NCI-H345 (cell line): ENCODE data around the gene CDK14.

Experiments
- DNase-seq: peaks from one replicate; lab custom pipeline; 2025; lab: John Stamatoyannopoulos, UW

The CDK14 gene

GRCh38 chr7:90951986-90952954 lies 356.1 kb downstream of the CDK14 start:
- DNase-seq = no peak

- peak; percentile 85 for DNase-seq
Measured at GRCh38 chr7:90955641-90956207, 359.6 kb downstream of the CDK14 start.

- no peak for DNase-seq
Measured at GRCh38 chr7:90957883-90958282, 361.8 kb downstream of the CDK14 start.

GRCh38 chr7:90958647-90959046 lies 362.5 kb downstream of the CDK14 start:
- peak; percentile 43 for DNase-seq

GRCh38 chr7:90961037-90961725 lies 365.1 kb downstream of the CDK14 start:
- DNase-seq = no peak

- no peak for DNase-seq
Measured at GRCh38 chr7:90965211-90965610, 369.1 kb downstream of the CDK14 start.

- DNase-seq = peak; percentile 21
Measured at GRCh38 chr7:90966346-90966745, 370.2 kb downstream of the CDK14 start.

- DNase-seq = no peak
Measured at GRCh38 chr7:90968871-90969270, 372.8 kb downstream of the CDK14 start.

GRCh38 chr7:90972906-90973550 lies 376.9 kb downstream of the CDK14 start:
- DNase-seq = no peak

GRCh38 chr7:90977056-90977455 lies 380.9 kb downstream of the CDK14 start:
- no peak for DNase-seq

GRCh38 chr7:90980545-90980944 lies 384.4 kb downstream of the CDK14 start:
- DNase-seq = no peak

GRCh38 chr7:90982228-90982627 lies 386.1 kb downstream of the CDK14 start:
- no peak for DNase-seq

- DNase-seq = no peak
Measured at GRCh38 chr7:90984692-90985091, 388.6 kb downstream of the CDK14 start.

- peak; percentile 82 for DNase-seq
Measured at GRCh38 chr7:90988516-90988915, 392.4 kb downstream of the CDK14 start.

- DNase-seq = no peak
Measured at GRCh38 chr7:90988996-90989765, 393.1 kb downstream of the CDK14 start.

- DNase-seq = no peak
Measured at GRCh38 chr7:90994121-90994520, 398.0 kb downstream of the CDK14 start.

- DNase-seq = no peak
Measured at GRCh38 chr7:90994601-90995000, 398.5 kb downstream of the CDK14 start.

- DNase-seq = no peak
Measured at GRCh38 chr7:90995996-90996395, 399.9 kb downstream of the CDK14 start.

- no peak for DNase-seq
Measured at GRCh38 chr7:90999989-91000979, 404.2 kb downstream of the CDK14 start.

GRCh38 chr7:91005024-91005423 lies 408.9 kb downstream of the CDK14 start:
- no peak for DNase-seq
